Osteoblast (primary cell): Measurements from ENCODE around the gene ZDHHC5. TPM values are rescaled to one million over a fixed set of nuclear protein-coding genes. Genes with fewer than 3 reads are reported as not detected.
A peak's percentile ranks its signal among the peaks of the same experiment; 100 is the strongest.

Experiments
- DNase-seq: peaks from one replicate; pipeline ENCODE4 v3.0.0; 2011; ENCODE audit warnings: low spot score, mixed read lengths; ENCODE audit not compliant: insufficient read length; ENCODE audit errors: missing footprints
- H2AFZ ChIP-seq: 2 replicates; pipeline ENCODE4 v1.6.0; 2011; ENCODE audit warnings: mild to moderate bottlenecking, low read length
- H3K27ac ChIP-seq: 2 replicates; pipeline ENCODE4 v1.5.1; 2011; ENCODE audit warnings: mild to moderate bottlenecking, low read depth, low read length, moderate library complexity
- H3K27me3 ChIP-seq: 2 replicates; pipeline ENCODE4 v1.6.0; 2012; ENCODE audit warnings: mild to moderate bottlenecking, control low read depth, inconsistent platforms, low read length, moderate library complexity; ENCODE audit not compliant: insufficient read depth
- H3K36me3 ChIP-seq: 2 replicates; pipeline ENCODE4 v1.5.1; 2011; ENCODE audit warnings: mild to moderate bottlenecking, low read length, control low read depth, moderate library complexity; ENCODE audit not compliant: insufficient read depth
- H3K4me1 ChIP-seq: 2 replicates; pipeline ENCODE4 v1.5.1; 2011; ENCODE audit warnings: mild to moderate bottlenecking, low read length, control low read depth, moderate library complexity; ENCODE audit not compliant: insufficient read depth
- H3K4me2 ChIP-seq: 2 replicates; pipeline ENCODE4 v1.6.0; 2011; ENCODE audit warnings: mild to moderate bottlenecking, low read length; ENCODE audit not compliant: insufficient read depth
- H3K4me3 ChIP-seq: fragments of 200-600 bp; sonication (generic); 3 replicates; pipeline ENCODE4 v1.5.1; 2012; ENCODE audit warnings: mild to moderate bottlenecking, low read length, inconsistent platforms; ENCODE audit not compliant: insufficient read depth
- H3K79me2 ChIP-seq: 2 replicates; pipeline ENCODE4 v1.6.0; 2012; ENCODE audit warnings: mild to moderate bottlenecking, low read length, control low read depth, inconsistent platforms; ENCODE audit not compliant: insufficient read depth
- H3K9me3 ChIP-seq: 2 replicates; pipeline ENCODE4 v1.5.1; 2011; ENCODE audit warnings: low read depth, low read length, control low read depth
- H4K20me1 ChIP-seq: 2 replicates; pipeline ENCODE4 v1.6.0; 2012; ENCODE audit warnings: mild to moderate bottlenecking, low read length, control low read depth; ENCODE audit not compliant: insufficient read depth
- CTCF ChIP-seq: IDR thresholded peaks from 2 replicates; pipeline ENCODE4 v1.5.1; 2011; ENCODE audit warnings: mild to moderate bottlenecking, low read depth, low read length, moderate library complexity; ENCODE audit errors: extremely low read depth
- total RNA-seq: library from RNA; depleted of rRNA; stranded (reverse); fragments of >200 nt; gene quantifications from 2 replicates; pipeline ENCODE4 v1.2.3, GENCODE V29; 2012

ZDHHC5 gene
- total RNA-seq, 1 donor, result 48.9 TPM

GRCh38 chr11:57640068-57640800 lies 27.7 kb upstream of the ZDHHC5 start:
- no peaks in the 10 kb centered on the region for H3K9me3 ChIP-seq
- H3K4me1 ChIP-seq, result peaks cover 33% of the 10 kb centered on the region
- H3K4me2 ChIP-seq, result peak overlapping the region; percentile 94
- peaks cover 47% of the 10 kb centered on the region for H4K20me1 ChIP-seq
- peaks cover under 1% of the 10 kb centered on the region for H3K27me3 ChIP-seq
- no peak for TF ChIP-seq CTCF
- H2AFZ ChIP-seq, result no peak overlapping the region
- H3K79me2 ChIP-seq, result peaks cover 34% of the 10 kb centered on the region
- H3K36me3 ChIP-seq, result peaks cover 10% of the 10 kb centered on the region
- peak overlapping the region; percentile 28 for H3K27ac ChIP-seq
- DNase-seq, result peak; percentile 29
- peak overlapping the region; percentile 97 for H3K4me3 ChIP-seq

DNA sequence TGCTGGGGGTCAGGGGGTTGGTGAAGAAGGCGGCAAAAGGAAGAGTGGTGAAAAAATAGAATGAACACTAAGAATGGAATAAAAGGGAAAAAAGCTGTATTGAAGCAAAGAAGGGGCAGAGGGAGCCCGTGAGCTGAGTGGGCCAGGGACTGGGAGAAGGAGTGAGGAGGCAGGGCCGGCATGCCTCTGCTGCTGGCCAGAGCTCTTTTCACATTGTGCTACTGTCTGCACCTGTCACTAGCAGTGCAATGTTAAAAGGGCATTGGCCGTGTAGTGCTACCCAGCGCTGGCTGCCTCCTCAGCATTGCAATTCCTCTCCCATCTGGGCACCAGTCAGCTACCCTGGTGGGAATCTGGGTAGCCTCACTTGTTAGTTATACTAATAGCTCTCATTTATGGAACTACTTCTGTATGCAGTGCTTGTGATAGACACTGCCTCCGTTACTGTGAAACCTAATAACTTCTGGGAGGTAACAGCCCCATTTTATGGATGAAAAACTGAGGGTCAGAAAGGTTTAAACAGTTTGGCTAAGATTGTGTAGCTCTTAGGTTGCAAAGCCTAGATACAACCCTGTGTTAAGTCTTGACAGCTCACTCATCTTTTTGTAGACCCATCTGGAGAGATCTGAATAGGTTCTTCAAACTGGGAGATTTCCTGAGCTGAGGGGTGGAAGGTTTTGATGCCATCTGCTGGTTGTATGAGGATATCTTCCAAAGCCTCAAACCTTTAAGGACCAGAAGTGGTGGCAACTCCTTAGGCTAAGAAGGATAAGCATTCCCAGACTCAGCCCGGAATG lies 26.7 kb upstream of the ZDHHC5 start:
- Histone ChIP-seq H3K79me2 (peaks cover 34% of the 10 kb centered on the region), H3K9me3 (no peaks in the 10 kb centered on the region), H3K4me3 (no peak overlapping the region), H3K27me3 (peaks cover 8% of the 10 kb centered on the region), H4K20me1 (peaks cover 57% of the 10 kb centered on the region), H3K36me3 (peaks cover 10% of the 10 kb centered on the region), H3K4me1 (peaks cover 36% of the 10 kb centered on the region), H3K27ac (no peak overlapping the region), H2AFZ (no peak overlapping the region), H3K4me2 (no peak overlapping the region)
- peak; percentile 66 for TF ChIP-seq CTCF
- peak; percentile 97 for DNase-seq

- H4K20me1 ChIP-seq, result peaks cover 83% of the 10 kb centered on the region
- peak; percentile 68 for DNase-seq
Observed at GRCh38 chr11:57643802-57644201, 24.1 kb upstream of the ZDHHC5 start.

More at GRCh38 chr11:57643802-57644201, 24.1 kb upstream of the ZDHHC5 start:
- Histone ChIP-seq H2AFZ (no peak overlapping the region), H3K79me2 (peaks cover 27% of the 10 kb centered on the region), H3K27ac (no peak overlapping the region), H3K4me2 (no peak overlapping the region), H3K9me3 (no peaks in the 10 kb centered on the region), H3K4me1 (peaks cover 53% of the 10 kb centered on the region), H3K4me3 (no peak overlapping the region), H3K27me3 (peaks cover 34% of the 10 kb centered on the region), H3K36me3 (peaks cover 10% of the 10 kb centered on the region)
- TF ChIP-seq CTCF, result peak; percentile 8
